Measurements from ENCODE around the gene PBLD.
"Not testable (repeated sequence)": the region's sequence is repeated elsewhere in the genome, so short reads cannot be mapped to it uniquely, and the experiment has no call there.

PBLD gene

DNA sequence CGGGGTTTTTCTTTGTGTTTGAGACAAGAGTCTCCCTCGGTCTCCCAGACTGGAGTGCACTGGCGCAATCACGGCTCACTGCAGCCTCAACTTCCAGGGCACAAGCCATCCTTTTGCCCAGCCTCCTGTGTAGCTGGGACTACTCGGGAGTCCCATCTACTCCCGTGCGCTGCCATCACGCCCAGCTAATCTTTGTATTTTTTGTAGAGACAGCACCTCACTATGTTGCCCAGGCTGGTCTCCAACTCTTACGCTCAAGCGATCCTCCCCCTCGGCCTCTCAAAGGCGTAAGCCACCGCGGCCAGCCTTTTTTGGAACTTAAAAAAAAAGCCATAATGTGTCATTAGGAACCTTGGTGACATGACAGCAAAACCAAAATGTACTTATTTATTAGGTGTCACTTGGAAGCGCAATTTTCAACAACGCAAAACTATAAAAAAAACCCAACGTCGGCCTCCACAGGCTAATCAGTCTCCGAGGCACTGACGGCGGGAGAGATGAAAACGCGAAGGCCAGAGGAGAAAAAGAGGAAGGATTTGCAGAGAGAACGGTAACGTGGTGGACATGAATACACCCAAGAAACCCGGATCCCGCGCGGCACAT, 1.8 kb downstream of the PBLD start:
- DNase-seq = peak; percentile 32

DNA sequence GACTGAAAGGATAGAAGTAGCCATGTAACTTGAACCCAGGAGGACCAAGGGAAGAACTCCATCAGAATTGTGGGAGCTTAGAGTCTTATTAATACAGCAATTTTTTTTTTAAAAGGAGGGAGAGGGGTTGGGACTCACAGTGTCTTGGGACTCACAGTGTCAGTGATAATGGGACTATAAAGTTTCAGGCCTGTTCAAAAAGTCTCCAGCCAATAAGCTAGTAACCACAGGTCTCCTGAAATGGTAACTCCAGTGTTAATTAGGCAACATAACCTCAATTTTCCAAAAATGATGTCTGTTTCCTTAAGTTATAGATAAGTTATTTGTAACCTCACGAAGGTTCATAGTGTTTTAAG, 3.2 kb downstream of the PBLD start:
- DNase-seq = no peak

DNA sequence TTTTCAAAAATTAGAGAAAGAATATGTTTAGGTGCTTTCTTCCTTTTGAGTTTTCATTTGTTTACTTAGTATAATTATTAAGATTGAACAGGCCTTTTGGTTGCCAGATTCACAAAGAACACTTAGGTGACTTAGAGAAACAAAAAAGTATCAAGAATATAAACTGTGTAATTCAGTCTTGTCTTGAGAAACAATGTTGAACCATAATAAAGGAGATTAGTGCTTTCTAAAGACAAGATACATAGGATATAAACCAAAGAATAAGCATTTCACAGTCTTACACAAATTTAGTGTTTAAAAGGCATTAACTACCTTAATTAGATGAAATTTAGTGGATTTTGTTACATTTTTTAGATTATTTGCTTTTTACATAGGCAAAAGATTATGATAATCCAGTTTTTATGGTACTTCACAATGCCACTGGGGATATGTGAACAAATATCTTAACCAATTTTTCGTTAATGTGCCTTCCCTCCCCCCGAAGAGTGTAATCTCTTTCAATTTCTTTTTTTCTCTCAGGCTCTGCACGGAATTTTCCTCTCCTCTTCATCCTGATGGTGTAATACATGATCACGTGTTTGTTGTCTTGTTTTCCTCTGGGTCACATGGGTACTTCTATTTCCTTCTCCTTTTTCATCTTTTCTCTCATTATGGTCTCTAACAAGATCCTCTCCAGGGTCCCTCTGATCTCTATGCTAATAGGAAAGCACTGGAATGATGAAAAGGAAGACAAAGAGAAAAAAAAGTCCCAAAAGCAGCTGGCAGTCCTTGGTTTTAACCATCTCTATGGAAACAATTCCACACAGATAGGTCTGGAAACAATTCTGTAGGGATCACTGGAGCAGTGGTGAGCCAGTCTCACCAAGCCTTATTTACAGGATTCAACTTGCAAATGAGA, 4.6 kb downstream of the PBLD start:
- no peak for DNase-seq

DNA sequence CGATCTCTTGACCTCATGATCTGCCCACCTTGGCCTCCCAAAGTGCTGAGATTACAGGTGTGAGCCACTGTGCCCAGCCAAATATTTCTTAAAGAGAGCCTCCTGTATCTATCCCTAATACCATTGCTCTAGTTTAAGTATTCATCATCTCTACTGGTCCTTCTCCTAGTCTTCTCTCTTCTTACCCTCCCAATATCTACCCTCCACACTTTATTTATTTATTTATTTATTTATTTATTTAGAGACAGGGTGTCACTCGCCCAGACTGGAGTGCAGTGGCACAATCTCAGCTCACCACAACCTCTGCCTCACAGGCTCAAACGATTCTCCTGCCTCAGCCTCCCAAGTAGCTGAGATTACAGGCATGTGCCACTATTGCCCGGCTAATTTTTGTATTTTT, 8.3 kb downstream of the PBLD start:
- DNase-seq = not testable (repeated sequence)

DNA sequence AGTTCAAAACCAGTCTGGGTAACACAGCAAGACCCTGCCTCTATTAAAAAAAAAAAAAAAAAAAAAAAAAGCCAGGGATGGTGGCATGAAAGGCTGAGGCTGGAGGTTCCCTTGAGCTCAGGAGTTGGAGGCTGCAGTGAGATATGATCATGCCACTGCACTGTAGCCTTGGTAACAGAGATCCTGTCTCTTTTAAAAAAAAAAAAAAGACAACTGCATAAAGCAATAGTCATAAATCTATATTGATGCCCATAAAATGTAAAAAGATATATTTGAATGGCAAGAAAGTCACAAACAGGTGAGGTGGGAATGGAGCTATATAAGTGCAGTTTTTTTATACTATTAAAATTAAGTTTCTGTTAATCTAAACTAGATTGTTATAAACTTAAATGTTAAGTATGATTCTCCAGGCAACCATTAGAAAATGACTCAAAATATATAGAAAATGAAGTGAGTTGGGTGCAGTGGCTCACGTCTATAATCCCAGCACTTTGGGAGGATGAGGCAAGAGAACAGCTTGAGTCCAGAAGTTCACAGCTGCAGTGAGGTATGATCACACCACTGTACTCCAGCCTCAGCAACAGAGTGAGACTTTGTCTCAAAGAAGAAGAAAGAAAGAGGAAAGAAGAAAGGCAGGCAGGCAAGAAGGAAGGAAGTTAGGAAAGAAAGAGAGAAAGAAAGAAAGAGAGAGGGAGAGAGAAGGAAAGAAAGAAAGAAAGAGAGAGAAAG, 14.2 kb downstream of the PBLD start:
- no peak for DNase-seq

DNA sequence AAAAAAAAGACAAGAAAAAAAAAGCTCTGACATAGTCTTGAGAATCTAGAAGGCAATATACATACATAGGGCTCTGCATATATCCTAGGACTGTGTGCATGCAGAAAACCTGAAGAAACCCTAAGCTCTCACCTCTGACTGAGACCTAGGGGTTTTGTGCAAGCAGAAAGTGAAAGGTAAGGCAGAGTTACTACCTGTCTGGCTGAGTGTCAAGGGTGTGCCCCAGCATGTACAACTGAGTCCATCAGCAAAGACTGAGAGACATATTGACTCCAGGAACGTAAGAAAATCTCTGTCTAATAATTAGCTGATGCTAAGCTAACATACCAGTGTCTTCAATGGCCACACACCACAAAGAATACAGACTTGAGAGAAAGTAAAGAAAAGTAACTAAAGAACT, 17.1 kb downstream of the PBLD start:
- DNase-seq = no peak

DNA sequence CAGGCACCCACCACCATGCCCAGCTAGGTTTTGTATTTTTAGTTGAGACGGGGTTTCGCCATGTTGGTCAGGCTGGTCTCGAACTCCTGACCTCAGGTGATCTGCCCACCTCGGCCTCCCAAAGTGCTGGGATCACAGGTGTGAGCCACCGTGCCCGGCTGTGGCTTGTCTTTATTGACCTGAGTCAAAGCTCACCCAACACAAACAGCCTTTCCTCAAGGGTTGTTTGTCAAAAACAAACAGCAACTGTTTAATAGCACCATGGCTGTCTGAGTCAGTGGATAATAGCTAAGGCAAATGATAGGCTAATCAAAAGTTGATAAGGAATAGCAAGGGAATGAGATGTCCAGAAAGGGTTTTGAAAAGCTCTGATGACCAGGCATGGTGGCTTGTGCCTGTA, 17.8 kb downstream of the PBLD start:
- not testable (repeated sequence) for DNase-seq

DNA sequence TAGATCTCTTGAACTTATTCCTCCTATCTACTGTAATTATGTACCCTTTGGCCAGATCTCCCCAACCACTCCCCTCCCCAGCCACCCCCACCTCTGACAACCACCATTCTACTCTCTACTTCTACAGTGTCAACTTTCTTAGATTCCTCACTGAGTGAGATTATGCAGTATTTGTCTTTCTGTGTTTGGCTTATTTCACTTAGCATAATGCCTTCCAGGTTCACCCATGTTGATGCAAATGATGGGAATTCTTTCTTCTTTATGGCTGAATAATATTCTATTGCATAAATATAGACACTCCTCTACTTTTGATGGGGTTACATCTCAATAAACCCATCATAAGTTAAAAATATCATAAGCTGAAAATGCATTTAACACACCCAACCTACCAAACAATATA, 22.2 kb downstream of the PBLD start:
- DNase-seq = no peak

DNA sequence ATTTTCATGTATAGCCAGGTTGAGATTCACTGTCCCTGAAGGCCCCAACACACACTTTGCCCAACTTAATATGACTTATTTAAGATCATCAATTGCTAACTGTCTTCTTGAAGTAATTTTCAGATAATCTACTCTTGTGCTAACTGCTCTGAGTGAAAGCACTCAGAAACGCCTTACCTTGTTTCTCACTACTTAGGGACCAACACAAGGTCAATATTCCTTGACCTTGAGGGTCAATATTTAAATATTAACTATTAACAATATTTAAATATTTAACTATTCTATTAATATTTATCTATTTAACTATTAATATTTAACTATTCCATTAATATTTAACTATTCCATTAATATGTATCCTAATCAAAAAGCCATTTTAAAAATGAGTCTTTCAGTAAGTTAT, 26.9 kb downstream of the PBLD start:
- DNase-seq = no peak

DNA sequence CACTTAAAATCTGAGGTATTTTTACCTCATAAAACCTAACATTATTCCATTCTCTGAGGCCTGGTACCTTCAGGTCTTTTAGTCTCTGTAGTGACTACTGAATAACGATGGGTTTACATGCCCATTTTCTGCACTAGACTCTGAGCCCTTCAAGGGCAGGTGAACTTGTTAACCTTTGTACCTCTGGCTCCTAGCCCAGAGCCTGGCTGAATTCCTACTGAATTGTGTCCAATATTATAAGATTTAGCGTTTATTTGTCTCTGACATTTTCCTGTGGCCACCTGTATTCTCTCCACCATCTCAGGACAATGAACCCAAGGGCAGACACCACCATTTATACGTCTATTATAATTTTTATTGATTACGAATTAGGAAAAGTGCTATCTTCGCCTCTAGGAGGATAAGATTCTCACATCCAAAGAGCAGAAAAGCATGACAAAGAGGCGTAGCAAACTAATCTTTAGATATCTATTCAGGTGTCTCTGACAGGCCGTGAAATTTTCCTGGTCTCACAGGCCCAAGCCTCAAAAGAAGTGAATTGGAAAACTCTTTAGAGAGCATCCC, 28.8 kb downstream of the PBLD start:
- DNase-seq = no peak

DNA sequence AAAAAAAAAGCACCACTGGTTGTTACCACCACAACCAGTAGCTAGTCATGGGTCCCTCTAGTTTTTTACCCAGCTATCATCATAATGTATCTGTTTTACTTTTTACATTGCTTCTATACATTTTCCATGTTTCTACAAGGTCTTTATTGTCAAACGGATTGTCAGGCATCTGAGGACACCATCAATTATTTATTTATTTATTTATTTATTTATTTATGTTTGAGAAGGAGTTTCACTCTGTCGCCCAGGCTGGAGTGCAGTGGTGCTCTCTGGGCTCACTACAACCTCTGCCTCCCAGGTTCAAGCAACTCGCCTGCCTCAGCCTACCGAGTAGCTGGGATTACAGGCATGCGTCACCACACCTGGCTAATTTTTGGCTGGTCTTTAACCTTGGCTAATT, 29.9 kb downstream of the PBLD start:
- no peak for DNase-seq

DNA sequence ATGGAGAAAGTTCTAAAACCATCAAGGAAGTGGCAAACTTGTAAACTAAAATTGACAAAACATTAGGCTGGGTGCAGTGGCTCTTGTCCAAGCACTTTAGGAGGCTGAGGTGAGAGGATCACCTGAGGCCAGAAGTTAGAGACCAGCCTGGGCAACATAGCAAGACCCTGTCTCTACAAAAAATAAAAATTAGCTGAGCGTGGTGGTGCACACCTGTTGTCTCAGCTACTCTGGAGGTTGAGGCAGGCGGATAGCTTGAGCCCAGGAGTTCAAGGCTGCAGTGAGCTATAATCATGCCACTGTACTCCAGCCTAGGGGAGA, 30.3 kb downstream of the PBLD start:
- DNase-seq = no peak

DNA sequence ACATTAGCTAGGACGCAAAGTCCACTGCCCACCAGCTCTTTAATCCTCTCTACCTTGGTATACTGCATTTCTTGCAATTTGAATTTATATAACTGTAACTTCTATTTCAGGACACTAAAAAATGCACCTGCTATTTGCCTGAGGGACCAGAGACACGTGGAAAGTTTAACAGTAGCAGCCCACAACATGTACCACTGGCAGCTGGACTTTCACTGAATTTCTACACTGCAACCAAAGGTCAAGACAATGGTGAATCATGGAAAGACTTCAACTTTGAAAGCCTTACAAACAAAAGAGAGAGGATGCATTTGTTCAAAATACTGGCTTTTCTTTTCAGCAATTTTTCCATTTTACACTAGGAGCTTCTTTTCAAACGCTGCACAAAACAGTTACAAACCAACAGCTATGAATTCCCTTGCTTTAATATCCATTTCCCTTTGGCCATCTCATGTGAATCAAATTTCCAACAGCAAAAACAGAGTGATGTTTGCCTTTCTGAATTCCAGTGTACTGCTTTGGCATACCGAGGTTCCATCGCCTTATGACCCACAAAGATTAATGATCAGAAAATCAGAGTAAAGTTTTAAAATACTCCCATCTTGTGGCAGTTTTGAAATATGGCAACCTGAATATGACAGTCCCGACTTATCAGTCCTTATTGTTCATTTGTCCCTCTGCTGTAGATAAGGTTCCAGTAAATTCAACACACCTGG, 30.8 kb downstream of the PBLD start:
- no peak for DNase-seq

DNA sequence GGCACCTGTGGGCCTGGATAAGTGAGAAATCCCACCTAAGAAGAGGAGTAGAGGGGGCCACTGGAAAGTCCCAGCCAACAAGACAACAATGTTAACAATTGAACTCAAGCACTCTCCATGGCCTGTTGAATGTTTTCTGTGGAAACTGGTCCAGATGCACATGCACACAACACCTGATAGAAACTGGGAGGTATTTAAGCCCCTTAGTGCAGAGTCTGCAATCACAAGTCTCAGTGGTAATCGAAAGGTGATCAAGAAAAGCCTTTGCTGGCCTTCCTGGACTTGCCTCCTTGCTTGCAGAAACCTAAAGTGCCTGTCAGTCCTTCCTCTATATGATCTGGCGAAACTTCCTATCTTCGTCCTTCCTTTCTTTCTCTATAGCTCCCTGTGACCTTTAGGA, 31.4 kb downstream of the PBLD start:
- DNase-seq = no peak

DNA sequence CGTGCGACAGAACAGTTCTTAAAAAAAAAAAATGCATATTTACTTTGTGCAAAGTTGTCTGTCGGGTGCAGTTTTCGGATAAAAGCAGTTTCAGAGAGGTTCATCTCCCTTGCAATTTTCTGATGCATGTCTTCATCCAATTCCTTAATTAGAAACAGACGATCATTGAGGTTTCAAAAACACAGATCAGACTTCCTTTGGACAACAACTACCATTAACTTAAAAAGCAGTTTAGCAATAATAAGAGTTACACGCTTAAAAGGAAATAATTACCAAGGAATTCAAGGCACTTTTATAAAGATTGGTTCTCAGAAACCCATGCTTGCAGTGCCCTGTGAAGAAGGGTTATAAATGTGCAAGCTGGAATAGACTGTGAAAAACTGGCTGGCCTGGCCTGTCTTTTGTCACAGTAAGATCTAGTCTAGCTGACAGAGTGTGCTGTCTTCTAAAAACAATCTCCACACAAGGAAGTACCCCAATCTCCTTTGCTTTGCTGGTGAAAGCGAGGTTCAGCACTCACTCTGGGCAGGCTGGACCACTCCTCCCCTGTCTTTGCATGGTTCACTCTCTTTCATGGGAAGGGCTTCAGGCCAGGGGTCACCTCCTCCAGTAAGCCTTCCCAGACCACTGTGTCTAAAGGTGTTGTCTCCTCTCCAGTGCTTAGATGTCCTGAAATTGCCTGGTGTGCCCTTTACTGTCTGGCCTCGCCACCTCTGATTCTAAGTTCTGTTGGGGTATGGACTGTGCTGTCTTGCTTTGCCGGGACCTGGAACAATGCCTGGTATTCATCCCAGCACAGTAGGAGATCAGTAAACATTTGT, 35.7 kb downstream of the PBLD start:
- no peak for DNase-seq

DNA sequence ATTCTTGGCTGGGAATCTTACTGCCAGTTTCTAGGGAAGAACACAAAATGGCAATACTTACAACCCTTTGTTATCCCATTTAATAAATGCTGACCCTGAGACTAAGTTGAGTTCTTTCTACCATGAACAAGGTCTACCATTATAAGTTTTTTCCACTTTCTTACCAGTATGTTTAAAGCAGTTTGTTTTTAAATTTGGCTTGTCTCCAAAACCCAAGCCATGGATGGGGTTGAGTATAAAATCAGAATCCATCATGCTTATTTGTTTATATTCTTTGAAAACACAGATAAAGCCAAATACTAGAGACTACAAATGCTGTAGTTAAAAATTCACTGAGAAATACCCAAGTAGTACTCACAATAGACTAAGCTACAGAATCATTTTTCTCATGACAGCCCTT, 42.0 kb downstream of the PBLD start:
- no peak for DNase-seq

DNA sequence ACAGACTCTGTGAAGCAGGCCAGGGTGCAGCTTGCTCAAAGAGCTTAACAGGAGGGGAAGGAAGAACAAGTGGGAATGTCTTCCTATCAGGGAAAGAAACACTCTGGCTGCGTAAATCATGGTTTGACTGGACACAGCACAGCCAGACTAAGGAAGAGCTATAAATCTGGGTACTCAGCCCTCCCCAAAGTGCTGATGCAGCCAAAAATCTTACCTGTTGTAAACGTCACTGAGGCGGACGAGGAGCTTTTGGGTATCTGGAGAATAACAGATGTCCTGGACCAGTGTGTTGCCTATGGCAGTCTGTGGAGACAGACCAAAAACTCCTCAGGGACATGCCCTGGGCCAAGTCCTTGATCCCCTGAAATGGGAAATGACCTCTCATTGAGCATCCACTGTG, 44.0 kb downstream of the PBLD start:
- DNase-seq = no peak

DNA sequence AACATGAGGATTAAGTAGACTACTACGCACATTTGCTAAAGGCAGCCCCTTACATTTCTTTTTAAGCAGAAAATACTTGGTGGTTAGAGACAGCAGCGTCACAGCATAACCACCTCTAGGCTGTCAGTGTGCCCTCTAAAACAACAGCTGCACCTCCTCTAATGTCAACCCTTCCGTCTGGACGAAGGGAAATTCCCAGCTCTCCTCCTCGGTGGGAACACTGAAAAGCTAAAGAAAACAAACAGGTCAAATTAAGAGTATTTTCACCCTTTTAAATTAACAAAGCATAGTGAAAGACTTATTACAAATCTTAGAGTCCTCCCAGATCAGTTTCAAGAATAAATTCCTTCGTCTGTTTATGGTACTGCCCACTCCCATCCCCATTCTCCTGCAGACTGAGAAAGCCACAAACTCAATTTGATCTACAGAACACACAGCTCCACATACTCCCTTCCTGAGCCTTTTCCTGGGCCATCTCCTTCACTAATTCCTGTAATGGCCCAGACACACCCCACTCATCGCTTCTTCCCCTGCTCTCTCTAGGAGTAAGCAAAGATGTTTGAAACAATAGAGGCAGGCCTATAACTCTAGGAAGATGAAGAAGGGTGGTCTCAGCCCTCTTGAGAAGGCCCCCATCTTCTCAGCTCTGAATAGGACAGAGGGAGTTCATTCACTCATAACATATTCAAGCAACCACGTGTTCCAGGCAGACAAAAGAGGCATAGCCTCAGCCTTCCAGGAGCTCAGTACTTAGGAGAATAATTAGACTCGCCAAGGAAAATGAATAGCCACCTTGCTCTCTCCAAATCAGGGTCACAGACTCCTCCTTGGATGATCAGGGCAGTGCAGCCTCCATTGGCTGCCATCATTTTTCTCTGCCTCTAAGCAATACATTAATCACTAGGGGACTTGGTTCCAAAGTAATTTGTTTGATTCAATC, 48.4 kb downstream of the PBLD start:
- no peak for DNase-seq

DNA sequence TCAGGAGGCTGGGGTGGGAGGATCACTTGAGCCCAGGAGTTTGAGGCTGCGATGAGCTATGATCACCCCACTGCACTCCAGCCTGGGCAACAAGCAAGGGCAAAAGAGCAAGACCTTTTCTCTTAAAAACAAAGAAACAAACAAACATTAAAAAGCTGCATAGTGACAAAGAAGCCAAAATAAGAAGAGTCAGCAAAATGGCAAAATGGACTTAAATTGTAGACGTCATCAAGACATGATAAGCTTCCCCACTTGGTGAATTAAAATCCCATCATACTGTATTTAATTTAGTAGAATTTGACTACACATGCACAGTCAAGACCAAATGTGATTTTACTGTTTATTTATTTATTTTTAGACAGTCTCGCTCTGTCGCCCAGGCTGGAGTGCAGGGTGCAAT, 52.0 kb downstream of the PBLD start:
- DNase-seq = no peak

DNA sequence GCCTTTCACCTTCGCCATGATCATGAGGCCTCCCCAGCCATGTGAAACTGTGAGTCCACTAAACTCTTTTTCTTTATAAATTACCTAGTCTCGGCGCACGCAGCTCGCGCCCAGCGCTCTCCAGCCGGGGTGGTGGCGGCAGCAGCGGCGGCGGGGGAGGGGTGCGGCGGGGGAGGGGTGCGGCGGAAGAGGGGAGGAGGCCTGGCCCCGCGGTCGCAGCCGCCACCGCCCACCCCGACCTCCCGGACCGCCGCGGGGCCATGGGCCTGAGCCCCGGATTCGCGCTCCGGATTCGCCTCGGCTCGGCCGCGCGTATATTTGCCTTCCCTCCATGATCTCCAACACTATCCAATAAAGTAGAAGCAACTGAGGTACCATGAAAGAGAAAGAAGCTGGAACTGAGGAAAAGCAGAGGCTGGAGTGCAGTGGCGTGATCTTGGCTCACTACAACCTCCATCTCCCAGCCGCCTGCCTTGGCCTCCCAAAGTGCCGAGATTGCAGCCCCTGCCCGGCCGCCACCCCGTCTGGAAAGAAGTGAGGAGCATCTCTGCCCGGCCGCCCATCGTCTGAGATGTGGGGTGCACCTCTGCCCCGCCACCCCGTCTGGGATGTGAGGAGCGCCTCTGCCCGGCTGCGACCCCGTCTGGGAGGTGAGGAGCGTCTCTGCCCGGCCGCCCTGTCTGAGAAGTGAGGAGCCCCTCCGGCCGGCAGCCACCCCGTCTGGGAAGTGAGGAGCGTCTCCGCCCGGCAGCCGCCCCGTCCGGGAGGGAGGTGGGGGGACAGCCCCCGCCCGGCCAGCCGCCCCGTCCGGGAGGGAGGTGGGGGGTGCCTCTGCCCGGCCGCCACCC, 53.6 kb downstream of the PBLD start:
- DNase-seq = not testable (repeated sequence)
